AG09309 (cell line): ENCODE measurements around the gene SVIL.

Source experiments
- DNase-seq: peaks from one replicate; pipeline ENCODE4 v3.0.0-alpha.2; 2010; ENCODE audit warnings: low read depth
- H3K4me3 ChIP-seq: 2 replicates; pipeline ENCODE4 v1.5.1; 2011; ENCODE audit warnings: mild to moderate bottlenecking, low read depth, low read length, moderate library complexity; ENCODE audit not compliant: control insufficient read depth
- TF ChIP-seq, protein P1 (sequence below): IDR thresholded peaks from 2 replicates; pipeline ENCODE4 v1.5.1; 2011; ENCODE audit warnings: mild to moderate bottlenecking, low read depth, low read length, inconsistent platforms; ENCODE audit not compliant: insufficient read depth, control insufficient read depth; ENCODE audit errors: missing control alignments

Gene SVIL

GRCh38 chr10:29663718-29664117, 28.9 kb upstream of the SVIL start:
- TF ChIP-seq, protein P1, sequence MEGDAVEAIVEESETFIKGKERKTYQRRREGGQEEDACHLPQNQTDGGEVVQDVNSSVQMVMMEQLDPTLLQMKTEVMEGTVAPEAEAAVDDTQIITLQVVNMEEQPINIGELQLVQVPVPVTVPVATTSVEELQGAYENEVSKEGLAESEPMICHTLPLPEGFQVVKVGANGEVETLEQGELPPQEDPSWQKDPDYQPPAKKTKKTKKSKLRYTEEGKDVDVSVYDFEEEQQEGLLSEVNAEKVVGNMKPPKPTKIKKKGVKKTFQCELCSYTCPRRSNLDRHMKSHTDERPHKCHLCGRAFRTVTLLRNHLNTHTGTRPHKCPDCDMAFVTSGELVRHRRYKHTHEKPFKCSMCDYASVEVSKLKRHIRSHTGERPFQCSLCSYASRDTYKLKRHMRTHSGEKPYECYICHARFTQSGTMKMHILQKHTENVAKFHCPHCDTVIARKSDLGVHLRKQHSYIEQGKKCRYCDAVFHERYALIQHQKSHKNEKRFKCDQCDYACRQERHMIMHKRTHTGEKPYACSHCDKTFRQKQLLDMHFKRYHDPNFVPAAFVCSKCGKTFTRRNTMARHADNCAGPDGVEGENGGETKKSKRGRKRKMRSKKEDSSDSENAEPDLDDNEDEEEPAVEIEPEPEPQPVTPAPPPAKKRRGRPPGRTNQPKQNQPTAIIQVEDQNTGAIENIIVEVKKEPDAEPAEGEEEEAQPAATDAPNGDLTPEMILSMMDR = no peak
- DNase-seq = no peak
- no peak overlapping the region for H3K4me3 ChIP-seq

DNA sequence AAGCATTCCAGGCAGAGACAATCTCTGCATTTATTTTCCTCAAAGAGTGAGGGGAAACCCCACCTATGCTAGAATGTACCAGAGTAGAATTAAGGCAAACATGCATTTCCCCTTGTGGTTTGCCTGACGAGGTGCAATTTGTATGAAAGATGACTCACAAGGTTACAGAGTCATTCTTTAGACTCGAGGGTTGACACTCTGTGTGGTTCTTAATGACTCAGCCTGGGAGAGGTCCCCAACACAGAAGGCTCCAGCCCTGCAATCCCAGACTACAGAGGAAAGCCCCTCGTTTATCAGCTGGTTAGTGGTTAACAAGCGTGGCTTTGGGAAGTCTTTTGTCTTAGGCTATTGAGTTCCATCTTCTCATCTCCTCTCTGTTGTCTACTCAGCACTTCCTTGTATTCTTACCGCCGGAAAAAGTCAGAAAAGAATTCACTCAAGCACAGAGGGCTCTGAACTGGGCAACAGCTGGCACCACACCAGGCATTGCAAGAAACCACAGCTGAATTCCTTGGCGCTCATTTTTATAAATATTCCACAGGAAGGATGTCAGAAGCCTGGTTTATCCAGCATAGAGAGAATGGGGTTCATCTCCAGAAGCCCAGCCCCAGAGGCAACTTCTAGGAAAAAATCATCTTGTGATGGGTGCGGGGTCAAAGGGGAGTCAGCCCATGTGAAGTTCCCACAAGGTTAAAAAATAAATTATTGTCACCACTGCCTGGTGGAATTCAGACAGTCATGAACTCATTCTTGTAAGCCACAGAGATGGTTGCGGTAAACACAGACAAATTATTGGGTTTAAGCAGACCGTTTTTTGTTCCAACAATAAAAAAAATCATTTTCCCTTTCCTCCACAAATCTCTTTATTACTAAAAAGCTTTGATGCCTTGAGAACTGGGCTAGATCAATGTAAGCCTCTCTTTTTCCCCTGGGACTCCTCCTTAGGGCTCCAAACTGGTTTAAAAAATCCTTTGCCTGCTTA, 24.5 kb upstream of the SVIL start:
- H3K4me3 ChIP-seq = no peak overlapping the region
- TF ChIP-seq, protein P1 = peak; percentile 43
- DNase-seq = peak; percentile 97

DNA sequence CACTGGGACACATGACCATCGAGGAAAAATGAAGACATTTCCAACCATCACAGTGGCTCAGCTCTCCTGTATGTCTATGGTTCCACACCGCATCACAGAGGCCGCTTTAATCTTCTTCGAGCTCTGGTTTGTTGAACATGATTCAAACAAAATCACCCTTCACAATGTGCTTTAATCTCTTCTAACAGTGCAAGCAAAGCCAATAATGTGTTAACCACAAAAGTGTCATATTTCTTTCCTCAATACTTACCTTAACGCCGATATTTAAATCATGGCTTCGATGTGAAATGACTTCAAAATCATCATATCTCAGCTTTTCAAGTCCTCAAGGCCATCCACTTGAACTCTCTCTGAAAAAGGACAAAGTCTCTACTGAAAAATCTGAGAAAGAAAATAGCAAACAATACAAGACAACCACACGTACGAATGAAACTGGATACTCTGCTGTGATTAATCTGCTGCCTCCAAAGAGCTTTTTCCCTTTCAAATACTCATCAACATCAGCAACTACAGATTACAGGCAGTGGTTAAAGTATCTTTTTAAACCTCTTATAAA, 23.0 kb upstream of the SVIL start:
- TF ChIP-seq, protein P1 = no peak
- H3K4me3 ChIP-seq = no peak overlapping the region
- DNase-seq = no peak

- H3K4me3 ChIP-seq = no peak overlapping the region
- TF ChIP-seq, protein P1 = no peak
- no peak for DNase-seq
Measured at GRCh38 chr10:29656451-29656992, 21.8 kb upstream of the SVIL start.

- TF ChIP-seq, protein P1 = no peak
- no peak overlapping the region for H3K4me3 ChIP-seq
- no peak for DNase-seq
Measured at GRCh38 chr10:29652192-29652591, 17.4 kb upstream of the SVIL start.

GRCh38 chr10:29651767-29652166, 17.0 kb upstream of the SVIL start:
- H3K4me3 ChIP-seq = no peak overlapping the region
- DNase-seq = no peak
- TF ChIP-seq, protein P1 = no peak
